Smooth muscle cell of trachea (primary cell): ENCODE results near the gene PSMD9. TPM values are rescaled to one million over a fixed set of nuclear protein-coding genes. Genes with fewer than 3 reads are reported as not detected.

Experiments
- total RNA-seq: library from RNA; depleted of rRNA; stranded (reverse); fragments of >200 nt; gene quantifications from 2 replicates; pipeline ENCODE4 v1.2.1, GENCODE V29; 2014

Gene PSMD9
- total RNA-seq: 94.4 and 139 TPM in 2 replicates

GRCh38 chr12:121888478-121889273 lies at the start of gene PSMD9:
Gene PSMD9 (plus strand): TSS chr12:121888790. CDS start chr12:121888857, 67 bp downstream.

GRCh38 chr12:121858662-121859572 lies 29.7 kb upstream of the PSMD9 start, which contains the start of gene HPD:
Gene HPD (minus strand): TSS chr12:121858859. CDS start chr12:121858823, 36 bp downstream.

GRCh38 chr12:121917950-121918678 lies 29.5 kb downstream of the PSMD9 start, which contains the start of gene CFAP251:
Gene CFAP251 (plus strand): TSS chr12:121918592. CDS start chr12:121921306, 2,714 bp downstream.

Other genes with a start within 250 kb of the PSMD9 start
- gene MORN3, start 219.1 kb upstream of the PSMD9 start, total RNA-seq: 0.33 and 0.73 TPM in 2 replicates
- 11.5 and 17.5 TPM in 2 replicates for gene TMEM120B, start 176.0 kb upstream of the PSMD9 start, total RNA-seq
- 8.8 and 9.3 TPM in 2 replicates for gene RHOF, start 95.1 kb upstream of the PSMD9 start, total RNA-seq
- gene SETD1B, start 84.8 kb upstream of the PSMD9 start, total RNA-seq: 5.1 and 7.4 TPM in 2 replicates
- 0.66 and 1.3 TPM in 2 replicates for gene HPD, start 29.9 kb upstream of the PSMD9 start, total RNA-seq
- gene CFAP251, start 29.8 kb downstream of the PSMD9 start, total RNA-seq: 1.6 and 4.8 TPM in 2 replicates
- gene BCL7A, start 133.1 kb downstream of the PSMD9 start, total RNA-seq: 4.5 and 5.3 TPM in 2 replicates
- 10.9 and 15.2 TPM in 2 replicates for gene MLXIP, start 190.0 kb downstream of the PSMD9 start, total RNA-seq